A549 treated with Mapracorat at 1 μM for 4 hours (cell line): ENCODE results near the gene DIO2. TPM values are rescaled to one million over a fixed set of nuclear protein-coding genes. Genes with fewer than 3 reads are reported as not detected.

Experiments used
- total RNA-seq: library from RNA; stranded (reverse); fragments of 200-300 nt; extraction: Qiagen RNA extraction; gene quantifications from 5 replicates; pipeline ENCODE4 v1.2.3, GENCODE V29; 2022

The DIO2 gene
- 1.6 to 3.6 TPM (median 2.9 TPM) in 5 replicates for total RNA-seq

DNA sequence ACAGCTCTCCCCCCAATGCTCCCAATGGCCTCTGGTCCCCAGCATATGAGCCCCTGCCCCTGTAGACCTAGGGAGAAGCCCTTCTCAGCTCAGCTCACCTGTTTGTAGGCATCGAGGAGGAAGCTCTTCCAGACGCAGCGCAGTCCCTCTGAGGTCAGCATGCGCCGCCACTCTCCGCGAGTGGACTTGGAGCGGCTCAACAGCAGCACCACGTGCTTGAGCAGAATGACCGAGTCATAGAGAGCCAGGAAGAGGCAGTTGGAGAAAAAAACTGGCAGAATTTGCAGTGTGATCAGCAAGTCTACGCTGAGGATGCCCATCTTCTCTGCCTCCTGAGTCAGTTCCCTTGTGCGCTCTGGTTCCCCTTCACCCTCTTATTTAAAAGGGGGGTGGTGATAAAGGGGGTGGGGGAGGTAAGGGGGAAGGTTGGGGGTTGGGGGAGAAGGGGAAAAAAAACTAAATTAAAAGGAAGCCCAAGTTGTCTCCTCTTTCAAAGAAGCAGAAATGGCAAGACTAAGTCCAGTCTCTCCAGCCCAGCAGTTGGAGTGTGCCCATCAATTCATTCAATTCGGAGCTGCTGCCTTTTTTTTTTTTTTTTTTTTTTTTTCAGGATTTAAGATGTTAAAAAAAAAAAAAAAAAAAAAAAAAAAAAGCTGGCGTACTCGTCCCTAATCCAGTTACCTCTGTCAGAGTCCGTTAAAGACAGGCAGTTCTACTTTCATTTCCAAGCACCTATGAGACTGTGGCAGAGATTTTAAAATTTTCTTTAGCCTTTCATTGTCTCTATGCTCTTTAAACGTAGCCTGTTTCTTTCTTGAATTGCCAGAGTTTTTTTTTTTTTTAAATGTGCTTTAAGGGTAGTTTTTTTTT, at the start of gene DIO2:
DIO2 (minus strand) TSS at position 352 of the 870 bp plus-strand sequence; CDS start at position 320, 32 bp downstream.

